HUES64 (cell line): ENCODE data around the gene RGS17.

Experiments
- H3K27ac ChIP-seq: 2 replicates; pipeline ENCODE4 v1.7.0; 2013; ENCODE audit warnings: low read depth, low read length, inconsistent platforms
- H3K27me3 ChIP-seq: 2 replicates; pipeline ENCODE4 v1.6.1; 2013; ENCODE audit warnings: mild to moderate bottlenecking, low read length; ENCODE audit not compliant: insufficient read depth
- H3K36me3 ChIP-seq: 2 replicates; pipeline ENCODE4 v1.6.1; 2013; ENCODE audit warnings: mild to moderate bottlenecking, low read length; ENCODE audit not compliant: insufficient read depth
- H3K4me1 ChIP-seq: 2 replicates; pipeline ENCODE4 v1.6.1; 2013; ENCODE audit warnings: mild to moderate bottlenecking, low read length, moderate library complexity; ENCODE audit not compliant: insufficient read depth
- H3K4me3 ChIP-seq: 2 replicates; pipeline ENCODE4 v1.5.1; 2013; ENCODE audit warnings: mild to moderate bottlenecking, low read length, moderate library complexity
- H3K9ac ChIP-seq: 2 replicates; pipeline ENCODE4 v1.6.1; 2013; ENCODE audit warnings: mild to moderate bottlenecking, low read depth, low read length
- H3K9me3 ChIP-seq: 2 replicates; pipeline ENCODE4 v1.6.1; 2013; ENCODE audit warnings: low read depth, low read length; ENCODE audit not compliant: insufficient read depth
- WGBS: fragments of 150-250, 120-280 bp; methylation state at CpG from one replicate; pipeline ENCODE4 v1.1.7; 2013; ENCODE audit warnings: missing lambda C conversion rate; 5-methylcytosine and 5-hydroxymethylcytosine counted together

The RGS17 gene

DNA sequence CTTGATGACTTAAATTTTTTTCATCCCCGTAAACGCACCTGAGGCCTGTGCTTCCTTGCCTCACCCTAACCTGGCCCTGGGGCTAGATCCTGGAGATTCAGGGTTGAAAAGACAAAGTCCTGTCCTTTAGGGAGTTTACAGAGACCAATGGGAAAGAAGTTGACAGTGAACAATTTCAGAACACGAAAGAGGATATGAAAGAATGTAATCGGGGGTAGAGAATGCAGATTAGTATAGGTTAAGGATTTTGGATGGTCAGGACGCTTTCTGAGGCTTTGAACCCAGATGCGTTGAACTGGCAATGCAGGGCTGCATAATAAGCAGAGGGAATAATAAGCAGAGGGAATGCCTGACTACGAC lies 146.6 kb downstream of the RGS17 start:
- Histone ChIP-seq H3K36me3 (peaks cover 21% of the 10 kb centered on the region; the same call in 1 of the 2 replicates), H3K27me3 (no peaks in the 10 kb centered on the region), H3K4me3 (peak overlapping the region; percentile 90), H3K4me1 (peaks cover 24% of the 10 kb centered on the region), H3K27ac (no peak overlapping the region), H3K9ac (peak overlapping the region; percentile 92), H3K9me3 (no peaks in the 10 kb centered on the region)
- WGBS, result 13% methylated on average over 6 of the region's 7 CpGs

DNA sequence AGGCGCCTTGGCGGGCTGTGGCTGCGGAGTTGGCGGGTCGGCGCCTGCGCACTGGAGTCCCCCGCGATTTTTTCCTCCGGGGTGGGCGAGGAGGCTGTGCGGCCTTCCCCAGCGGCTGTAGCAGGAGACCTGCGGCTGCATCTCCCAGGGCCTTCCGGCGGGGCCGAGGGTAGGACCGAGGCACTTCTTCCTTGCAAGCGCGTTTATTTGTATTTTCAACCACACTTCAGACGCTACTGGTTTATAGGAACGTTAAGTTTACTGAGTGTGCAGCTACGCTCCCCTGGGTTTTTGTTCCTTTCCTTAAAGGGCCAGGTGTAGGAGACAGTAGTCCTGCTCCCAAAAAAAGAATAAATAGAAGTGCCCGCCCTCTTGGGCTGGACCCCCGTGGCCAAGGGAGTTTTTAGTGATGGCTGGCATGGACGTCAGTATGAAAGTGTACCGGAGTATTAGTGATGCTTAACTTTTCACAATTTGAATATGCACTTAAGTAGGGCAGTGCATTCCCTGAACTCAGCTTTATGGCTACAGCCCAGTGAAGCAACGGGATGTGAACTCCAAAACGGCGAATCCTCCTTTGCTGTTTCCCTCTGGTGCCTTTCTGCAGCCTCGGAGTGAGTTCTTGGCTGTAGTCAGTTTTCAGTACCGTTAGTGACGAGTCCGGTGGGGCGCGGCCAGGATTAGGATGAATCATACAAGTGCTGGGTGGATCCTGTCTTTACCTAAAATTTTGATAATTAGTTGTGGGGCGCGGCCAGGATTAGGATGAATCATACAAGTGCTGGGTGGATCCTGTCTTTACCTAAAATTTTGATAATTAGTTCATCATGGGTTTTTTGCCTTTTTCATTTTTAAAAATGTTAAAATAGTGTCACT lies 147.2 kb downstream of the RGS17 start:
- no peaks in the 10 kb centered on the region for H3K27me3 ChIP-seq
- peak overlapping the region; percentile 92 for H3K9ac ChIP-seq
- peak overlapping the region; percentile 80 for H3K27ac ChIP-seq
- H3K9me3 ChIP-seq, result no peaks in the 10 kb centered on the region
- peaks cover 31% of the 10 kb centered on the region for H3K4me1 ChIP-seq
- H3K4me3 ChIP-seq, result peak overlapping the region; percentile 90
- H3K36me3 ChIP-seq, result peaks cover 26% of the 10 kb centered on the region
- under 1% methylated on average over 38 of the region's 38 CpGs for whole genome bisulfite sequencing

DNA sequence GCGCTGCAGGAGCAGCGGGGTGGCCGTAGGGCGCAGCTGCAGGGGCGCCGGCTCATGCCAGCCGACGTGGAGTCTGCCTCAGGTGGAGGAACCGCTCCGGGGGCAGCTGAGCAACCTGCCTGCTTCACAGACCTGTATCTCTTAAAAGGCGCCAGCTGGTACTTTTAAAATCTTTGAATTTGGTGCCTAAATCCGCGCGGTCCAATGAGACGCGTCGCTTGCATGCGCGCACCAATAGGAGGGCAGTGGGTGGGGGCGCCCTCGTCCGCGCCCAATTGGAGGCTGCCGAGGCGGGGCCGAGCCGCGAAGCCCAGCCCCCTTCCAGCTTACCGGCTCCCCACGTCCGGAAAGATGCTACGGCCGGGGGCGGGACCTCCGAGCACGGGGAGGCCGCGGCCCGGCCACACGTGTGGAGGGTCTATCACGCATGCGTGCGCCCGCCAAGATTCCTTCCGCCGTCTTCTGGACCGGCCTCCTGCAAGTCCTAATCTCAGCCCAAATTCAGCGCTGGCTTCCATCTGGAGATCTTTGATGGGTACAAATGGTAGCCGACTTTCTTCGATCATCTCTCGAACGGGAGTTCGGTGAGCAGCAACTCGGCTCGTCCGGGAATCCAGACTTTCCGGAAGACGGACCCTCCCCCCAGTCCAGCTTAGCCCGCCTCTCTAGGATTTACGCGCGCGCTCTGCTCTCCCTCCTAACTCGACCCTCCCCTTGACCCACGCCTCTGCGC lies 148.0 kb downstream of the RGS17 start, which contains the start of gene FBXO5:
Gene FBXO5, minus strand, starts transcription at position 138 of the 733 bp plus-strand sequence. Its CDS starts 82 bp downstream, at position 56.
- H3K27me3 ChIP-seq, result no peaks in the 10 kb centered on the region
- peak within 1 kb of the TSS; percentile 90 for H3K4me3 ChIP-seq
- peak within 1 kb of the TSS; percentile 80 for H3K27ac ChIP-seq
- H3K9ac ChIP-seq, result peak within 1 kb of the TSS; percentile 93
- H3K9me3 ChIP-seq, result no peaks in the 10 kb centered on the region
- peaks cover 37% of the 10 kb centered on the region for H3K4me1 ChIP-seq
- H3K36me3 ChIP-seq, result peaks cover 34% of the 10 kb centered on the region
- WGBS, result under 1% methylated on average over 66 of the region's 66 CpGs

DNA sequence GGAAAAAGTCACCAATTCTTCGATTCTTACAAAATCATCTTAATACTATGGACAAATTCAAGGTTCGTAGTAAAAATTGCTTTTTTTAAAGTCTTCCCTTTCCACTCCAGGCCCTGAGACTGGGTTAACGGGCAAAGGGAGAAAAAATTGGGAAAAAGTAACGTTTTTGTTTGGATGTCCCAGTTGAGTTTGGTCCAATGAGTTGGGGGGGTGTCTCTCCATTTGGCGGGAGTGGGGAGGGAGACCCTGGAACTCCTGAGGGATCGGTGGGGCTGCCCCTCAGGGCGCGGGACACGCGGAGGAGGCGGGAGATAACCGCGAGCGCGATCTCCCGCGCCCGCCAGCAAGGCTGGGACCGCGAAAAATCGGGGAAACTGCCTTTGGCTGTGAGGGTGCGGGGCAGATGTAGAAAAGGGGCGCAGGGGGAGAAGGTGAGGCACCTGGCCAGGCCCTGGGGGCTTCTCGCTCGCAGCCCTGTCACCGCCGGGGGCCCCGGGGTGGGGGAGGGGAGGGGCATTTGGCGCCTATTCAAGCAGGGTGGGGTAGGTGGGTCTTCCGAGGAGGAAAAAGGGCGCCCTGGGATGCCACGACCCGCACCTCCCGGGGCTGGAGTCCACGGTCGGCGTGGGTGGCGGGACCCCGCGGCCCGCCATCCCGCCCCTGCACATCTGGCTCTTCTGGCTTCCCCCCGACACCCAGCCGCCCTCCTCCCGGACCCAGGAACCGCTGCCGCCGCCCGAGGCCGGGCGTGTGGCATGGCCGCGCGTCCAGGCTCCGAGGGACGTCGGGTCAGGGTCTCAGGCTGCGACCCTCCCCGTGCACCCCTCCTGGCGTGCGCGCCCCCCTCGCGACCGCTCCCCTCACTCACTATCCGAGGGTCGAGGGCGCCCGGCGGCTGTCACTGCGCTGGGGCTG lies 148.8 kb downstream of the RGS17 start:
- Histone ChIP-seq H3K27me3 (no peaks in the 10 kb centered on the region), H3K4me1 (peaks cover 44% of the 10 kb centered on the region), H3K36me3 (peaks cover 41% of the 10 kb centered on the region), H3K9me3 (no peaks in the 10 kb centered on the region), H3K4me3 (peak overlapping the region; percentile 90), H3K27ac (peak overlapping the region; percentile 78), H3K9ac (peak overlapping the region; percentile 93)
- under 1% methylated on average over 69 of the region's 71 CpGs for WGBS

DNA sequence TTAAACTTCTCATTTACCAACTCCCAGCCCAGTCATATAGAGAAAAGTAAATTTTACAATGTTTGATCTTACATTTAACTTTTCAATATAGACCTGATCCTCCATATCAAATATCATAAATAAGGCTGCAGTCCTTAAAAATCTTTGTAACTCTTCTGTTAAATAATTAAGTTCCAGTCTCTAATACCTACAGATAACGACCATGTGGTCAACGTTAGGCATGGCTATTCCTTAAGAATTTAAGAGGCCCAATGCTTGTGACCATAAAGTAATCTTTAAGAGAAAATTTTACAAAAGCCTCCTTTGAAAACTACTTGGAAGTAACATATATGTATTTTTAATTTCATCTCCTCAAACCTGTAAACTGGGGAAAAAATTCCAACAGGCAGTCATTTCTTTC lies 149.9 kb downstream of the RGS17 start:
- WGBS, result 0% methylated on average over 2 of the region's 2 CpGs
- Histone ChIP-seq H3K36me3 (peaks cover 46% of the 10 kb centered on the region), H3K9ac (peak overlapping the region; percentile 93), H3K9me3 (no peaks in the 10 kb centered on the region), H3K4me3 (peak overlapping the region; percentile 90), H3K27ac (no peak overlapping the region), H3K27me3 (no peaks in the 10 kb centered on the region), H3K4me1 (peaks cover 51% of the 10 kb centered on the region)

DNA sequence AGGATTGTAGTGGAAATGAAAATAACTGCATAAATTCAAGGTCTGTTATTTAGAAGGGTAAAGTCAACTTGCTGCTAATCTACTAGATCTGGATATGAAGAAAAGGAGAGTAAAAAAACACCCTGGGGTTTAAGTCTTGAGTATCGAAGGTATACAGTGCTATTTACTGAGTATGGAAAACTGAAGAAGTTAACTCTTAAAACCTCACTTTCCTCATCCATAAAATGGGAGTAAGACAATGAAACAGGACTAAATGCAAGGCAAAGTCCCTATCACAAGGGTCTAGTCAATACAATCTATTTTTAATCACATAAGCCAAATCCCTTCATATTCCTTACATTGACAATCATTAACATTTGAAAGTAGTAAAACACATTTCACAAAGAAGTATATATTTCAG lies 150.4 kb downstream of the RGS17 start:
- peak overlapping the region; percentile 93 for H3K9ac ChIP-seq
- H3K27ac ChIP-seq, result no peak overlapping the region
- H3K9me3 ChIP-seq, result no peaks in the 10 kb centered on the region
- peaks cover 51% of the 10 kb centered on the region for H3K4me1 ChIP-seq
- peaks cover 46% of the 10 kb centered on the region for H3K36me3 ChIP-seq
- WGBS, result 80% methylated on average over 1 of the region's 1 CpG
- peak overlapping the region; percentile 90 for H3K4me3 ChIP-seq
- no peaks in the 10 kb centered on the region for H3K27me3 ChIP-seq

DNA sequence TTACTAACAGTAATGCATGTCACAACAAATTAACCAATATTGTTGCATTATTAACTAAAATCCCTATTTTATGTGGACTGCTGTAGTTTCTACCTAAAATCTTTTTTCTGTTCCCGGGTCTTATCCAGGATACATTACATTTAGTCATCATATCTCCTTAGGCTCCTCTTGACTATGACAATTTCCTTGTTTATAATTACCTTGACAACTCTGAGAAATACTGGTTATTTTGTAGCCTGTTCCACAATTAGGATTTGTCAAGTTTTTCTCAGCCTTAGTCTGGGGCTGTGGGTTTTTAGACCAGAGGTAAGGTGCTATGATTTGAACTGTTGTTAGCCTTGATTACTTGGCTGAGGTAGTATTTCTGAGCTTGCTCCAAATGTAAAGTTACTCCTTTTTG lies 152.0 kb downstream of the RGS17 start:
- Histone ChIP-seq H3K4me3 (peak overlapping the region; percentile 90), H3K4me1 (peaks cover 49% of the 10 kb centered on the region), H3K27ac (no peak overlapping the region), H3K9me3 (no peaks in the 10 kb centered on the region), H3K36me3 (peaks cover 60% of the 10 kb centered on the region), H3K27me3 (no peaks in the 10 kb centered on the region), H3K9ac (no peak overlapping the region)
- 100% methylated on average over 1 of the region's 1 CpG for WGBS

DNA sequence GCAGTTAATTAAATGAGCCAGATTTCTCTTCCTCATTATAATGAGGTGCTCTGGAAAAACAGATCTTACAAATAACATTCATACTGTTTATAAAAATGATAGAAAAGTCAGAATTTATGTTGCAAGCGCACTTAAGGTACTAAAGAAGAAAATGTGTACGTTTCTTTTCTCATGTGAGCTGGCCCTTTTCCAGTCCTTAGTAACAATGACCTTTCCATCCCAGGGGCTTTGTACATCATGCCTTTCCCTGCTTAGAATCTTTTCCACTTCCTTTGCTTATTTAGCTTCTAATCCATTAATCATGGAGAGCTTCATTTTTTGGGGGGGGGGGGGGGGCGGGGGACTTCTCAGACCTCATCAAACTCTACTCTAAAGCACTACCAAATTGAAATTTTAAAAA lies 153.0 kb downstream of the RGS17 start:
- peaks cover 50% of the 10 kb centered on the region for H3K4me1 ChIP-seq
- WGBS, result 97% methylated on average over 2 of the region's 3 CpGs

DNA sequence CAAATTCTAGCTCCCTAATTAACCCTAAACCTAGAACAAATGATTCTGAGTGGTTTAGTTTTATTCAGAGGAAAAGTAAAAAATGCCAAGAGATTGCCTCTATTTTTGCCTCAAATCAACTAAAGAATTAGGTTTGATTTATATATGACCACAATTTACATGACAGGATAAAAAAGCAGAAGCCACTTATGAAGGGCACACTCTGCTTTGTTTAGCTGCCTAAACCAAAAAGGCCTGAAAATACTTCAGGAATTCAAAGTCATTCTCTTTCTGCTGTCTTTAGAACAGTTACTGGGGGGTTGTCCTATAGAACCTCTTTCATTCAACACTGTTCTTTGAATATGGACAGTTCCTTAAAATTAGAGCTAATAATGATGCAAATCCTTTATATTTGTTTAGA lies 153.5 kb downstream of the RGS17 start:
- peaks cover 76% of the 10 kb centered on the region for H3K36me3 ChIP-seq

More for the DNA sequence above, 153.0 kb downstream of the RGS17 start:
- Histone ChIP-seq H3K36me3 (peaks cover 71% of the 10 kb centered on the region), H3K27ac (no peak overlapping the region), H3K27me3 (no peaks in the 10 kb centered on the region), H3K9ac (no peak overlapping the region), H3K4me3 (no peak overlapping the region), H3K9me3 (no peaks in the 10 kb centered on the region)

DNA sequence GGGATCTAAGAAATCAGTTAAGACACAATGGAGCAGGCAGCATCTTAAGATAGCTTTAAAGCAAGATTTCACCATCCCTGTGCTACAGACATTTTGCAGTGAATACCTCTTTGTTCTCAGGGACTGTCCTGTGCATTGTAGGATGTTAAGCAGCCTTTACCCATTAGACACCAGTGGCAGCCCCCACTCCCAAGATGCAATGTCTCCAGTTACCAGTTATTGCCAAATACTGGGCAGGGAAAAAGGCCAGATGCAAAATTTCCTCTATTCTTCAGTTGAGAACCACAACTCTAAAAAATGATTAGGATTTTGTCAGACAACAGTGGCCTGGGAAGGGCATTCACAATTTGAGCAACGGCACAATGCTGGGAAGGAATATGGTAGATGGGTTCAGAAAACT lies 154.3 kb downstream of the RGS17 start:
- Histone ChIP-seq H3K4me1 (peaks cover 50% of the 10 kb centered on the region), H3K36me3 (peaks cover 84% of the 10 kb centered on the region), H3K9ac (no peak overlapping the region), H3K9me3 (no peaks in the 10 kb centered on the region), H3K27ac (no peak overlapping the region), H3K4me3 (no peak overlapping the region), H3K27me3 (no peaks in the 10 kb centered on the region)
- WGBS, result 93% methylated on average over 1 of the region's 1 CpG

More for the DNA sequence above, 153.5 kb downstream of the RGS17 start:
- Histone ChIP-seq H3K4me3 (no peak overlapping the region), H3K9ac (no peak overlapping the region), H3K4me1 (peaks cover 50% of the 10 kb centered on the region), H3K27ac (peak overlapping the region; percentile 20; the same call in 1 of the 2 replicates), H3K9me3 (no peaks in the 10 kb centered on the region), H3K27me3 (no peaks in the 10 kb centered on the region)
